ENCODE results near the gene NFKB1.

GRCh38 chr4:102503831-102504786, 3.0 kb downstream of the NFKB1 start:
- TF ChIP-seq POLR2A (IDR thresholded peaks at IDR 0.05; ENCODE audit: low read length) = no peak
- TF ChIP-seq GATA1 (IDR thresholded peaks at IDR 0.05; ENCODE audit: low read depth, low read length) = no peak

All from erythroblast (primary cell).